Panc1 (cell line): ENCODE data around the gene CCDC51. TPM values are rescaled to one million over a fixed set of nuclear protein-coding genes. Genes with fewer than 3 reads are reported as not detected.
A peak's percentile ranks its signal among the peaks of the same experiment; 100 is the strongest.

Experiments used
- ATAC-seq: fragments of 200-7000 bp; cut with Tn5 transposase; 2 replicates; pipeline ENCODE4 v1.9.1; 2020; ENCODE audit warnings: mild to moderate bottlenecking, moderate library complexity
- BruUV-seq: library from RNA; stranded (reverse); fragments of 400-500 nt; replicated peaks from 2 replicates; lab custom pipeline; 2021; lab: Mats Ljungman, UMichigan
- CTCF ChIA-PET: fragments of 300-600 bp; sonication (Branson Sonifier 250); formaldehyde crosslinking; loops from one replicate; lab custom pipeline; 2022; ENCODE audit warnings: antibody characterized with exemption; lab: Charles Lee
- POLR2A ChIA-PET: fragments of 300-600 bp; sonication (Branson Sonifier 250); formaldehyde crosslinking; loops from one replicate; lab custom pipeline; 2022; ENCODE audit warnings: antibody characterized with exemption; lab: Charles Lee
- DNase-seq: peaks from one replicate; pipeline ENCODE4 v3.0.0-alpha.2; 2010; ENCODE audit warnings: low read depth, low spot score
- H3K27ac ChIP-seq: 2 replicates; pipeline ENCODE4 v1.5.1; 2011; ENCODE audit warnings: mild to moderate bottlenecking, low read length, inconsistent platforms
- H3K27me3 ChIP-seq: fragments of 200-500 bp; sonication (Bioruptor generic); 2 replicates; pipeline ENCODE4 v1.6.0; 2014; ENCODE audit warnings: low read length, inconsistent platforms; ENCODE audit not compliant: control insufficient read depth, insufficient read depth
- H3K36me3 ChIP-seq: fragments of 200-500 bp; sonication (Bioruptor generic); 2 replicates; pipeline ENCODE4 v1.5.1; 2014; ENCODE audit warnings: inconsistent platforms, mild to moderate bottlenecking, low read length, moderate library complexity; ENCODE audit not compliant: control insufficient read depth, insufficient read depth
- H3K4me1 ChIP-seq: 2 replicates; pipeline ENCODE4 v1.5.1; 2011; ENCODE audit warnings: inconsistent platforms, mild to moderate bottlenecking, low read length, moderate library complexity; ENCODE audit not compliant: control insufficient read depth, insufficient read depth
- H3K4me3 ChIP-seq, 2 experiments: 2 replicates each; pipeline ENCODE4 v1.5.1; 2011 to 2012; ENCODE audit warnings: low read depth in 2 of 2, low read length in 2 of 2, mild to moderate bottlenecking in 2 of 2, inconsistent platforms in 1 of 2, moderate library complexity in 1 of 2
- H3K9me3 ChIP-seq: fragments of 200-500 bp; sonication (Bioruptor generic); 2 replicates; pipeline ENCODE4 v1.5.1; 2014; ENCODE audit warnings: low read depth, mild to moderate bottlenecking, inconsistent platforms, low read length, moderate library complexity; ENCODE audit not compliant: control insufficient read depth, insufficient read depth
- CTCF ChIP-seq: fragments of 450-650 bp; IDR thresholded peaks from 2 replicates; pipeline ENCODE4 v1.5.1; 2017; ENCODE audit warnings: mild to moderate bottlenecking
- POLR2AphosphoS5 ChIP-seq: IDR thresholded peaks from 2 replicates; pipeline ENCODE4 v1.6.1; 2012; ENCODE audit warnings: mild to moderate bottlenecking, low read depth, low read length, moderate library complexity
- REST ChIP-seq, 2 experiments: IDR thresholded peaks; 2 replicates each; pipeline ENCODE4 v1.6.1; 2011 to 2012; ENCODE audit warnings: low read depth in 2 of 2, control low read depth in 1 of 2, low read length in 1 of 2, mild to moderate bottlenecking in 1 of 2, moderate library complexity in 1 of 2; ENCODE audit not compliant: insufficient read depth in 1 of 2
- SIN3A ChIP-seq: IDR thresholded peaks from 2 replicates; pipeline ENCODE4 v1.6.1; 2012; ENCODE audit warnings: low read depth, mild to moderate bottlenecking, low read length, moderate library complexity, borderline replicate concordance; ENCODE audit not compliant: insufficient read depth
- TCF7L2 ChIP-seq: IDR thresholded peaks from 2 replicates; pipeline ENCODE4 v1.6.1; 2011; ENCODE audit warnings: mild to moderate bottlenecking, low read depth, low read length, inconsistent platforms
- in situ Hi-C: cut with HindIII; loops from 2 replicates; pipeline ENCODE4 v1.10.0; 2016; ENCODE audit warnings: low sequenced_read_pairs, low pct_unique_long_range_greater_than_20kb
- intact Hi-C: fragments of 100-400 bp; cut with micrococcal nuclease; formaldehyde crosslinking; loops from one replicate; pipeline ENCODE4 v1.10.0; 2022; ENCODE audit not compliant: unreplicated experiment
- total RNA-seq: library from RNA; stranded (reverse); gene quantifications from one replicate; pipeline ENCODE4 v1.2.1, GENCODE V29; 2021; ENCODE audit not compliant: unreplicated experiment

Gene CCDC51
- total RNA-seq, 1 experiment from 2014 or later: 11.9 TPM

GRCh38 chr3:48446425-48447193 is 6.7 kb upstream of the CCDC51 start, which contains the start of gene ATRIP:
ATRIP (plus strand) TSS chr3:48446737; CDS start chr3:48446846, 109 bp downstream.
- Histone ChIP-seq H3K4me1 (peaks cover 11% of the 10 kb centered on the region), H3K4me3 (peak within 1 kb of the TSS; percentile 76 to 87), H3K27ac (peak within 1 kb of the TSS; percentile 89), H3K36me3 (peaks cover 2% of the 10 kb centered on the region; the same call in 1 of the 2 replicates), H3K9me3 (no peaks in the 10 kb centered on the region), H3K27me3 (no peaks in the 10 kb centered on the region)
- ChIA-PET POLR2A (interaction anchor here (0.6 to 0.7 kb wide), 3 partner anchors 27 to 103 kb away, joined by 3 to 5 read pairs (median 5); no protein-coding TSS in a partner anchor), CTCF (interaction anchor here (0.9 to 2.6 kb wide), 2 partner anchors 11 to 113 kb away, joined by 4 to 26 read pairs; no protein-coding TSS in a partner anchor)
- no TSS peak for BruUV-seq
- intact Hi-C loops: no loop called here
- DNase-seq (no peak), ATAC-seq (peak; percentile 95)
- peak; percentile 81 for TF ChIP-seq POLR2AphosphoS5
- TF ChIP-seq SIN3A: 0 out of 2 replicates have a peak, but pooled peaks have one; percentile 86
- no peak for TF ChIP-seq REST (IDR thresholded peaks at IDR 0.05; ENCODE audit: insufficient read depth in 1 of 2, low read depth in 2 of 2, low read length in 1 of 2)
- in situ Hi-C loops: no loop called here

GRCh38 chr3:48446043-48446424 is 6.1 kb upstream of the CCDC51 start:
- intact Hi-C loops: no loop called here
- in situ Hi-C loops: no loop called here
- POLR2A ChIA-PET: interaction anchor here (0.6 to 0.7 kb wide), 3 partner anchors 28 to 102 kb away, joined by 3 to 5 read pairs (median 5); no protein-coding TSS in a partner anchor

More at GRCh38 chr3:48446043-48446424, 6.1 kb upstream of the CCDC51 start:
- H3K27me3 ChIP-seq: no peaks in the 10 kb centered on the region
- TF ChIP-seq REST (IDR thresholded peaks at IDR 0.05; ENCODE audit: insufficient read depth in 1 of 2, low read depth in 2 of 2, low read length in 1 of 2): no peak
- TF ChIP-seq CTCF: no peak
- TF ChIP-seq POLR2AphosphoS5: no peak
- TF ChIP-seq SIN3A: no peak
- no peak for TF ChIP-seq TCF7L2
- DNase-seq (no peak), ATAC-seq (peak; percentile 24)
- peaks cover 14% of the 10 kb centered on the region for H3K4me1 ChIP-seq
- peaks cover 2% of the 10 kb centered on the region; the same call in 1 of the 2 replicates for H3K36me3 ChIP-seq
- no peaks in the 10 kb centered on the region for H3K9me3 ChIP-seq
- H3K4me3 ChIP-seq: peak overlapping the region; percentile 76 to 87
- CTCF ChIA-PET: interaction anchor here (0.9 to 2.6 kb wide), 2 partner anchors 10 to 113 kb away, joined by 4 to 26 read pairs; no protein-coding TSS in a partner anchor
- BruUV-seq: TSS peak; percentile 74
- peak overlapping the region; percentile 82 for H3K27ac ChIP-seq
